Liver (tissue), 9 donors: Measurements from ENCODE around the gene NR2F6. TPM values are rescaled to one million over a fixed set of nuclear protein-coding genes. Genes with fewer than 3 reads are reported as not detected.

ENCODE experiments used
- DNase-seq: peaks from one replicate; pipeline ENCODE4 v3.0.0-alpha.2; 2017; ENCODE audit warnings: low spot score
- H3K27ac ChIP-seq, 2 donors: one replicate each; pipeline ENCODE4 v1.7.0; 2013; ENCODE audit warnings: inconsistent platforms in 2 of 2, low read length in 2 of 2, control low read depth in 1 of 2, low read depth in 1 of 2, mild to moderate bottlenecking in 1 of 2
- H3K27me3 ChIP-seq, 4 donors: one replicate each; pipeline versions ENCODE4 v1.6.1 to v1.7.0; 2013; ENCODE audit warnings: low read length in 3 of 4, inconsistent platforms in 1 of 4, mild to moderate bottlenecking in 1 of 4, moderate library complexity in 1 of 4; ENCODE audit not compliant: control insufficient read depth in 4 of 4, insufficient read depth in 4 of 4
- H3K36me3 ChIP-seq, 4 donors: one replicate each; pipeline versions ENCODE4 v1.6.1 to v1.7.0; 2013; ENCODE audit warnings: low read length in 3 of 4, mild to moderate bottlenecking in 3 of 4, low read depth in 1 of 4, moderate library complexity in 1 of 4; ENCODE audit not compliant: control insufficient read depth in 4 of 4, insufficient read depth in 3 of 4
- H3K4me1 ChIP-seq, 4 donors: one replicate each; pipeline versions ENCODE4 v1.6.1 to v1.7.0; 2013; ENCODE audit warnings: low read length in 3 of 4, mild to moderate bottlenecking in 3 of 4, moderate library complexity in 1 of 4; ENCODE audit not compliant: control insufficient read depth in 4 of 4, insufficient read depth in 4 of 4
- H3K4me3 ChIP-seq, 3 donors: one replicate each; pipeline versions ENCODE4 v1.6.1 to v1.7.0; 2013; ENCODE audit warnings: low read length in 3 of 3, control low read depth in 1 of 3, low read depth in 1 of 3, mild to moderate bottlenecking in 1 of 3
- H3K9ac ChIP-seq, 2 donors: one replicate each; pipeline ENCODE4 v1.7.0; 2013; ENCODE audit warnings: low read length in 2 of 2, mild to moderate bottlenecking in 2 of 2, moderate library complexity in 2 of 2, control low read depth in 1 of 2, low read depth in 1 of 2
- H3K9me3 ChIP-seq, 4 donors: one replicate each; pipeline versions ENCODE4 v1.6.1 to v1.7.0; 2013; ENCODE audit warnings: low read length in 3 of 4; ENCODE audit not compliant: control insufficient read depth in 4 of 4
- ATF3 ChIP-seq: IDR thresholded peaks from 2 replicates; pipeline ENCODE4 v1.6.1; 2016; ENCODE audit warnings: antibody characterized with exemption
- CTCF ChIP-seq: fragments of 150-350 bp; IDR thresholded peaks from 2 replicates; pipeline ENCODE4 v1.5.1; 2017; ENCODE audit warnings: improper control_type of control experiment, low read depth, low read length; ENCODE audit not compliant: missing input control
- EGR1 ChIP-seq, 2 donors: IDR thresholded peaks; 2 replicates each; pipeline ENCODE4 v1.6.1; 2016 to 2018; ENCODE audit warnings: antibody characterized with exemption in 2 of 2, low read depth in 2 of 2
- FOXA1 ChIP-seq: IDR thresholded peaks from 2 replicates; pipeline ENCODE4 v1.6.1; 2016; ENCODE audit warnings: antibody characterized with exemption
- GABPA ChIP-seq, 2 donors: IDR thresholded peaks in 1 of 2; conservative IDR thresholded peaks in 1 of 2; 2 replicates each; pipeline ENCODE4 v1.6.1; 2016; ENCODE audit warnings: antibody characterized with exemption in 2 of 2, mild to moderate bottlenecking in 1 of 2, moderate library complexity in 1 of 2
- HNF4G ChIP-seq: IDR thresholded peaks from 2 replicates; pipeline ENCODE4 v1.6.1; 2016; ENCODE audit warnings: antibody characterized with exemption
- JUND ChIP-seq, 2 donors: IDR thresholded peaks; 2 replicates each; pipeline ENCODE4 v1.6.1; 2016; ENCODE audit warnings: antibody characterized with exemption in 2 of 2
- NR2F2 ChIP-seq: IDR thresholded peaks from 2 replicates; pipeline ENCODE4 v1.6.1; 2016; ENCODE audit warnings: antibody characterized with exemption
- RAD21 ChIP-seq, 2 donors: IDR thresholded peaks; 2 replicates each; pipeline ENCODE4 v1.6.1; 2016; ENCODE audit warnings: antibody characterized with exemption in 2 of 2, mild to moderate bottlenecking in 2 of 2
- SP1 ChIP-seq: IDR thresholded peaks from 2 replicates; pipeline ENCODE4 v1.6.1; 2018; ENCODE audit warnings: antibody characterized with exemption, mild to moderate bottlenecking
- TAF1 ChIP-seq: conservative IDR thresholded peaks from 2 replicates; pipeline ENCODE4 v1.6.1; 2016; ENCODE audit warnings: antibody characterized with exemption, mild to moderate bottlenecking
- YY1 ChIP-seq: IDR thresholded peaks from 2 replicates; pipeline ENCODE4 v1.6.1; 2016; ENCODE audit warnings: antibody characterized with exemption, mild to moderate bottlenecking
- ZBTB33 ChIP-seq: IDR thresholded peaks from 2 replicates; pipeline ENCODE4 v1.6.1; 2016; ENCODE audit warnings: antibody characterized with exemption
- WGBS: extraction: QIAGEN DNeasy Blood & Tissue Kit; methylation state at CpG from one replicate; pipeline ENCODE4 v1.1.7; 2013; 5-methylcytosine and 5-hydroxymethylcytosine counted together
- polyA plus RNA-seq, 2 donors: library from polyadenylated mRNA; stranded (reverse) in 1 of 2; unstranded in 1 of 2; fragments of 200-250 nt in 1 of 2; fragments of >200 nt in 1 of 2; fragmentation: Nextera tagmentation in 1 of 2; extraction: Ambion mirVana in 1 of 2; gene quantifications; one replicate each; pipeline versions ENCODE4 v1.2.1 to v1.2.3, GENCODE V29; 2013 to 2015
- total RNA-seq, 2 donors: library from RNA; depleted of rRNA; stranded (reverse); fragments of >200 nt; gene quantifications; one replicate each; pipeline ENCODE4 v1.2.3, GENCODE V29; 2014
- donor health status: healthy.
- donor health status: healthy.
- donor health status: healthy.
- donor health status: healthy.
- donor health status: healthy.

NR2F6 gene
- total and polyA plus RNA-seq, 4 donors: 30.5 to 86.1 (median 52.6) TPM

GRCh38 chr19:17282488-17283125, 36.9 kb upstream of the NR2F6 start:
- 4% methylated on average over 45 of the region's 45 CpGs for WGBS
- H3K27ac ChIP-seq: no peak overlapping the region
- H3K27me3 ChIP-seq: no peaks in the 10 kb centered on the region
- no peak overlapping the region for H3K9ac ChIP-seq
- peak overlapping the region in 1 of 3 donors; percentile 36 for H3K4me3 ChIP-seq
- H3K4me1 ChIP-seq: peaks cover 3 to 19% (median 9%) of the 10 kb centered on the region in 4 donors
- peak; percentile 94 for DNase-seq
- peaks cover 0 to 2% (median under 1%) of the 10 kb centered on the region in 4 donors for H3K36me3 ChIP-seq
- no peaks in the 10 kb centered on the region for H3K9me3 ChIP-seq
- TF ChIP-seq CTCF: peak; percentile 91
- TF ChIP-seq YY1: no peak
- TF ChIP-seq NR2F2: no peak
- no peak for TF ChIP-seq TAF1
- no peak for TF ChIP-seq FOXA1
- peak; percentile 91 to 97 for TF ChIP-seq RAD21 (IDR thresholded peaks at IDR 0.05)
- no peak for TF ChIP-seq GABPA (IDR thresholded peaks at IDR 0.05 in 1 of 2, conservative IDR thresholded peaks at IDR 0.05 in 1 of 2)

GRCh38 chr19:17281391-17282304, 35.9 kb upstream of the NR2F6 start, which contains the start of gene ANKLE1:
ANKLE1 (plus strand) TSS chr19:17281901; CDS start chr19:17281921, 20 bp downstream.
- Histone ChIP-seq H3K36me3 (peaks cover 0 to 9% (median 5%) of the 10 kb centered on the region in 4 donors), H3K9me3 (no peaks in the 10 kb centered on the region), H3K27me3 (no peaks in the 10 kb centered on the region), H3K4me1 (peaks cover 3 to 19% (median 9%) of the 10 kb centered on the region in 4 donors), H3K27ac (no peak within 1 kb of the TSS), H3K4me3 (peak within 1 kb of the TSS in 1 of 3 donors; percentile 36), H3K9ac (no peak within 1 kb of the TSS)
- WGBS: 10% methylated on average over 75 of the region's 75 CpGs
- no peak for TF ChIP-seq FOXA1
- no peak for TF ChIP-seq ATF3
- no peak for TF ChIP-seq HNF4G
- no peak for TF ChIP-seq SP1
- TF ChIP-seq RAD21 (IDR thresholded peaks at IDR 0.05): no peak
- no peak for TF ChIP-seq NR2F2
- no peak for TF ChIP-seq CTCF
- TF ChIP-seq GABPA (IDR thresholded peaks at IDR 0.05 in 1 of 2, conservative IDR thresholded peaks at IDR 0.05 in 1 of 2): no peak
- TF ChIP-seq ZBTB33: no peak
- no peak for TF ChIP-seq JUND (IDR thresholded peaks at IDR 0.05)
- no peak for TF ChIP-seq EGR1 (IDR thresholded peaks at IDR 0.05; ENCODE audit: low read depth in 2 of 2)
- TF ChIP-seq TAF1: no peak
- peak; percentile 87 for DNase-seq
